CD14-positive monocyte (primary cell): ENCODE data around the gene ABCC9. TPM values are rescaled to one million over a fixed set of nuclear protein-coding genes. Genes with fewer than 3 reads are reported as not detected.

Experiments
- DNase-seq, 3 donors: peaks; one replicate each; pipeline ENCODE4 v3.0.0-alpha.2; 2011 to 2022
- H2AFZ ChIP-seq: 2 replicates; pipeline ENCODE4 v1.6.0; 2012; ENCODE audit warnings: mild to moderate bottlenecking, low read depth, low read length, inconsistent platforms; ENCODE audit not compliant: insufficient read depth, poor library complexity, severe bottlenecking
- H3K27ac ChIP-seq, 2 donors: 1 replicate in 1 of 2; 2 replicates in 1 of 2; pipeline ENCODE4 v1.5.1; 2012 to 2013; ENCODE audit warnings: low read length in 2 of 2, control low read depth in 1 of 2, inconsistent platforms in 1 of 2, low read depth in 1 of 2, mild to moderate bottlenecking in 1 of 2
- H3K27me3 ChIP-seq, 2 donors: one replicate each; pipeline versions ENCODE4 v1.6.0 to v1.6.1; 2011 to 2013; ENCODE audit warnings: low read length in 2 of 2; ENCODE audit not compliant: control insufficient read depth in 2 of 2, insufficient read depth in 2 of 2
- H3K36me3 ChIP-seq, 2 donors: replicated peaks in 1 of 2; 1 replicate in 1 of 2; 2 replicates in 1 of 2; pipeline versions ENCODE4 v1.5.1 to v1.6.1; 2012 to 2013; ENCODE audit warnings: low read length in 2 of 2, control low read depth in 1 of 2, inconsistent platforms in 1 of 2, mild to moderate bottlenecking in 1 of 2; ENCODE audit not compliant: insufficient read depth in 2 of 2, control insufficient read depth in 1 of 2
- H3K4me1 ChIP-seq, 2 donors: 1 replicate in 1 of 2; 2 replicates in 1 of 2; pipeline versions ENCODE4 v1.5.1 to v1.6.1; 2012 to 2013; ENCODE audit warnings: low read length in 2 of 2, control low read depth in 1 of 2, inconsistent platforms in 1 of 2, mild to moderate bottlenecking in 1 of 2, moderate library complexity in 1 of 2; ENCODE audit not compliant: insufficient read depth in 2 of 2, control insufficient read depth in 1 of 2
- H3K4me2 ChIP-seq: replicated peaks from 2 replicates; pipeline ENCODE3; 2012; ENCODE audit warnings: low read length, moderate library complexity, mild to moderate bottlenecking; ENCODE audit not compliant: poor library complexity, severe bottlenecking; ENCODE audit errors: extremely low read depth
- H3K4me3 ChIP-seq, 3 experiments: fragments of 200-600 bp in 1 of 3; sonication (generic) in 1 of 3; replicated peaks in 1 of 3; 1 replicate in 2 of 3; 2 replicates in 1 of 3; pipeline ENCODE4 v1.5.1; 2011 to 2013; ENCODE audit warnings: low read length in 3 of 3, mild to moderate bottlenecking in 3 of 3, control low read depth in 2 of 3, low read depth in 2 of 3, inconsistent platforms in 1 of 3, moderate library complexity in 1 of 3
- H3K79me2 ChIP-seq: 2 replicates; pipeline ENCODE4 v1.6.0; 2012; ENCODE audit warnings: mild to moderate bottlenecking, control low read depth, inconsistent platforms, low read length, moderate library complexity; ENCODE audit not compliant: insufficient read depth
- H3K9ac ChIP-seq: 2 replicates; pipeline ENCODE4 v1.6.0; 2017; ENCODE audit warnings: low read length, mild to moderate bottlenecking; ENCODE audit not compliant: insufficient read depth, poor library complexity, severe bottlenecking
- H3K9me3 ChIP-seq, 2 donors: replicated peaks in 1 of 2; 1 replicate in 1 of 2; 2 replicates in 1 of 2; pipeline versions ENCODE4 v1.5.1 to v1.6.1; 2012 to 2013; ENCODE audit warnings: low read length in 2 of 2, control low read depth in 1 of 2; ENCODE audit not compliant: control insufficient read depth in 1 of 2, insufficient read depth in 1 of 2
- H4K20me1 ChIP-seq: 2 replicates; pipeline ENCODE4 v1.6.0; 2012; ENCODE audit warnings: mild to moderate bottlenecking, low read length, control low read depth, moderate library complexity; ENCODE audit not compliant: insufficient read depth
- H3K27ac Mint-ChIP-seq, 7 donors: one replicate each; pipeline ENCODE4 v1.8.0; 2020; ENCODE audit warnings: mild to moderate bottlenecking in 7 of 7, mixed read lengths in 7 of 7, moderate library complexity in 6 of 7, inconsistent platforms in 2 of 7
- H3K27me3 Mint-ChIP-seq, 3 donors: one replicate each; pipeline ENCODE4 v1.8.0; 2021 to 2022; ENCODE audit warnings: low read depth in 3 of 3, mild to moderate bottlenecking in 3 of 3, mixed read lengths in 3 of 3, moderate library complexity in 3 of 3, inconsistent platforms in 1 of 3
- H3K36me3 Mint-ChIP-seq, 2 donors: one replicate each; pipeline ENCODE4 v1.8.0; 2020; ENCODE audit warnings: mixed read lengths in 2 of 2, inconsistent platforms in 1 of 2, mild to moderate bottlenecking in 1 of 2
- H3K4me1 Mint-ChIP-seq: one replicate; pipeline ENCODE4 v1.8.0; 2020; ENCODE audit warnings: mild to moderate bottlenecking, mixed read lengths
- H3K4me3 Mint-ChIP-seq, 2 donors: one replicate each; pipeline ENCODE4 v1.8.0; 2020; ENCODE audit warnings: mild to moderate bottlenecking in 2 of 2, mixed read lengths in 2 of 2, moderate library complexity in 1 of 2
- H3K9me3 Mint-ChIP-seq, 7 donors: one replicate each; pipeline ENCODE4 v1.8.0; 2020 to 2022; ENCODE audit warnings: mixed read lengths in 7 of 7, mild to moderate bottlenecking in 6 of 7, moderate library complexity in 6 of 7, inconsistent platforms in 2 of 7
- CTCF ChIP-seq: fragments of 200-600 bp; IDR thresholded peaks from one replicate; pipeline ENCODE4 v1.8.0; 2022; ENCODE audit warnings: antibody characterized with exemption, mild to moderate bottlenecking
- WGBS: methylation state at CpG from one replicate; pipeline ENCODE4 v1.1.5; 2013; ENCODE audit warnings: missing lambda C conversion rate; ENCODE audit not compliant: insufficient coverage; 5-methylcytosine and 5-hydroxymethylcytosine counted together
- intact Hi-C, 2 donors: fragments of 100-400 bp; cut with micrococcal nuclease; formaldehyde crosslinking; loops; one replicate each; pipeline versions ENCODE4 v1.15.0 to v1.15.1; 2023
- polyA plus RNA-seq, 3 donors: library from polyadenylated mRNA; depleted of rRNA in 1 of 3; unstranded in 2 of 3; stranded (reverse) in 1 of 3; fragments of 300-500 nt in 2 of 3; fragments of >200 nt in 1 of 3; fragmentation: Illumina TruSeq in 2 of 3; gene quantifications; 1 replicate in 2 of 3; 2 replicates in 1 of 3; pipeline ENCODE4 v1.2.3, GENCODE V29; 2012 to 2021

ABCC9 gene
- polyA plus RNA-seq, 3 donors, result not detected

GRCh38 chr12:21801522-21802288, 139.5 kb downstream of the ABCC9 start:
- Histone ChIP-seq H2AFZ (no peak overlapping the region), H3K4me1 (no peaks in the 10 kb centered on the region), H3K79me2 (no peaks in the 10 kb centered on the region), H3K27ac (no peak overlapping the region), H3K36me3 (no peaks in the 10 kb centered on the region), H4K20me1 (no peaks in the 10 kb centered on the region), H3K4me2 (no peak overlapping the region), H3K4me3 (no peak overlapping the region), H3K9ac (no peak overlapping the region), H3K27me3 (no peaks in the 10 kb centered on the region), H3K9me3 (no peaks in the 10 kb centered on the region)
- no peaks in the 10 kb centered on the region for H3K4me1 Mint-ChIP-seq
- no peak overlapping the region for H3K27ac Mint-ChIP-seq
- no peak overlapping the region for H3K4me3 Mint-ChIP-seq
- intact Hi-C loops, result no loop called here
- H3K9me3 Mint-ChIP-seq, result no peaks in the 10 kb centered on the region
- WGBS, result 100% methylated on average over 1 of the region's 4 CpGs
- no peaks in the 10 kb centered on the region for H3K27me3 Mint-ChIP-seq
- DNase-seq, result no peak
- no peaks in the 10 kb centered on the region for H3K36me3 Mint-ChIP-seq
- no peak for TF ChIP-seq CTCF

- Mint-ChIP-seq H3K27me3 (no peaks in the 10 kb centered on the region), H3K27ac (no peak overlapping the region), H3K4me3 (no peak overlapping the region), H3K9me3 (peaks cover 0 to 4% (median 4%) of the 10 kb centered on the region in 7 donors), H3K36me3 (no peaks in the 10 kb centered on the region), H3K4me1 (no peaks in the 10 kb centered on the region)
- Histone ChIP-seq H4K20me1 (no peaks in the 10 kb centered on the region), H3K27ac (no peak overlapping the region), H3K79me2 (no peaks in the 10 kb centered on the region), H3K36me3 (no peaks in the 10 kb centered on the region), H3K4me3 (no peak overlapping the region), H3K9ac (no peak overlapping the region), H2AFZ (no peak overlapping the region), H3K9me3 (peaks cover 0 to 3% of the 10 kb centered on the region in 2 donors), H3K4me1 (no peaks in the 10 kb centered on the region), H3K4me2 (no peak overlapping the region), H3K27me3 (no peaks in the 10 kb centered on the region)
- no peak for DNase-seq
- TF ChIP-seq CTCF, result no peak
- intact Hi-C loops, result no loop called here
- no CpG with 5 or more reads among the region's 1 CpG for WGBS
These were observed 141.2 kb downstream of the ABCC9 start for GRCh38 chr12:21800011-21800410.
